GM12875 (cell line): ENCODE results near the gene AUH.

ENCODE experiments used
- H3K4me3 ChIP-seq: one replicate; pipeline ENCODE4 v1.5.1; 2011; ENCODE audit warnings: low read depth, low read length, control low read depth
- CTCF ChIP-seq: IDR thresholded peaks from 2 replicates; pipeline ENCODE4 v1.5.1; 2011; ENCODE audit warnings: low read depth, mild to moderate bottlenecking, control low read depth, inconsistent platforms, low read length, moderate library complexity, borderline replicate concordance; ENCODE audit not compliant: insufficient read depth

Gene AUH

GRCh38 chr9:91295357-91295756 lies 66.4 kb downstream of the AUH start:
- no peak overlapping the region for H3K4me3 ChIP-seq
- no peak for TF ChIP-seq CTCF

- no peak for TF ChIP-seq CTCF
- H3K4me3 ChIP-seq = no peak overlapping the region
These were observed 69.9 kb downstream of the AUH start for GRCh38 chr9:91291866-91292265.

GRCh38 chr9:91289244-91289643 lies 72.5 kb downstream of the AUH start:
- no peak for TF ChIP-seq CTCF
- H3K4me3 ChIP-seq = no peak overlapping the region

GRCh38 chr9:91285729-91286353 lies 75.9 kb downstream of the AUH start:
- no peak overlapping the region for H3K4me3 ChIP-seq
- no peak for TF ChIP-seq CTCF

GRCh38 chr9:91282292-91282691 lies 79.4 kb downstream of the AUH start:
- no peak for TF ChIP-seq CTCF

GRCh38 chr9:91279296-91280204 lies 82.2 kb downstream of the AUH start:
- TF ChIP-seq CTCF = no peak
- H3K4me3 ChIP-seq = no peak overlapping the region

More at GRCh38 chr9:91282292-91282691, 79.4 kb downstream of the AUH start:
- no peak overlapping the region for H3K4me3 ChIP-seq
